Measurements from ENCODE around the gene DPM2.

The DPM2 gene

GRCh38 chr9:127937388-127938297, at the start of gene DPM2:
TSS of gene DPM2 (minus strand) at chr9:127937854. CDS start at chr9:127937820, 34 bp downstream.
- TF ChIP-seq CTCF (IDR thresholded peaks at IDR 0.05), result no peak
- Histone ChIP-seq H3K27ac (peak within 1 kb of the TSS; percentile 24 to 83), H3K4me3 (peak within 1 kb of the TSS; percentile 95)
- DNase-seq (ENCODE audit: low spot score), result no peak

GRCh38 chr9:127987103-127987614, 49.5 kb upstream of the DPM2 start:
- H3K4me3 ChIP-seq, result no peak overlapping the region
- no peak for TF ChIP-seq CTCF (IDR thresholded peaks at IDR 0.05)
- H3K27ac ChIP-seq, result no peak overlapping the region
- no peak for DNase-seq (ENCODE audit: low spot score)

- no peak for DNase-seq (ENCODE audit: low spot score)
- H3K4me3 ChIP-seq, result no peak overlapping the region
- no peak for TF ChIP-seq CTCF (IDR thresholded peaks at IDR 0.05)
- no peak overlapping the region for H3K27ac ChIP-seq
Measured at GRCh38 chr9:127985011-127985410, 47.4 kb upstream of the DPM2 start.

GRCh38 chr9:127983847-127984289, 46.2 kb upstream of the DPM2 start:
- Histone ChIP-seq H3K4me3 (no peak overlapping the region), H3K27ac (no peak overlapping the region)
- TF ChIP-seq CTCF (IDR thresholded peaks at IDR 0.05), result no peak
- DNase-seq (ENCODE audit: low spot score), result no peak

- Histone ChIP-seq H3K27ac (no peak overlapping the region), H3K4me3 (no peak overlapping the region)
- no peak for DNase-seq (ENCODE audit: low spot score)
- TF ChIP-seq CTCF (IDR thresholded peaks at IDR 0.05), result no peak
Measured at GRCh38 chr9:127982912-127983311, 45.3 kb upstream of the DPM2 start.

- no peak for DNase-seq (ENCODE audit: low spot score)
- Histone ChIP-seq H3K27ac (peak overlapping the region; percentile 74 to 96), H3K4me3 (peak overlapping the region; percentile 98)
- TF ChIP-seq CTCF (IDR thresholded peaks at IDR 0.05), result no peak
Measured at GRCh38 chr9:127981559-127982121, 44.0 kb upstream of the DPM2 start.

All from coronary artery (tissue), 2 donors.